Choroid plexus epithelial cell (primary cell): Measurements from ENCODE around the gene DPY30.
A peak's percentile ranks its signal among the peaks of the same experiment; 100 is the strongest.

Experiments used
- DNase-seq: peaks from one replicate; pipeline ENCODE4 v3.0.0-alpha.2; 2010; ENCODE audit warnings: low read depth
- H3K4me3 ChIP-seq: 2 replicates; pipeline ENCODE4 v1.5.1; 2011; ENCODE audit warnings: low read depth, mild to moderate bottlenecking, control low read depth, low read length, moderate library complexity
- TF ChIP-seq, protein P1 (sequence below): conservative IDR thresholded peaks from 2 replicates; pipeline ENCODE4 v1.5.1; 2011; ENCODE audit warnings: low read depth, mild to moderate bottlenecking, control low read depth, inconsistent platforms, low read length, moderate library complexity

Gene DPY30

DNA sequence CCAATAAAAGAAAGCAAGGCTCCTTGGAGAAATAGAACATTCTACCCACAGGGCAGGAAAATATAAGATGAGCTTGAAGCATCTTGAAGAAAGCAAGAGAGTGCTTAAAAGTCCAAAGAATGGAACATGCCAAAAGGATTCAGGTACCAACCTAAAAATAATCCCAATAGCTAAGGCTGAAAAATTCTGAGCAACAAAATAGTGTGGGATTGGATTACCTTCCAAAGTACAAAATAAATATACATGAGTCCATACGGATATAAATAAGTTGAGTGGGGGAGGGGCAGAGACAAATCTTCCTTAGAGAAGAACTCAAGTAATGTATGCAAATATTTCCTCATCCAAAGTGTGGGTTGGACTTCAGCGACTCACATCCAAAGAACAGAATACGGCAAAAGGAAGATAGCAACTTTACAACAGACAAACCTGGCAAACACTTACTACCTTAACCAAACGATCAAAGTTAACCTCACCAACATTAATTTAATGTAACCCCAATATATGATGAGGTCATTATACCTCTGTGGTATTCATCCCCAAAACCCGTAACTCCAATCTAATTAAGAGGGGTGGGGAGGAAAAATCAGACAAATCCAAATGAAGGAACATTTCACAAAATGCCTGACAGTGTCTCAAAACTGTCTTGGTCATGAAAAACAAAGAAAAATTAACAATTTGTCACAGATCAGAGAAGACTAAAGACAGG, 55.7 kb downstream of the DPY30 start:
- DNase-seq: peak; percentile 19
- TF ChIP-seq, protein P1, sequence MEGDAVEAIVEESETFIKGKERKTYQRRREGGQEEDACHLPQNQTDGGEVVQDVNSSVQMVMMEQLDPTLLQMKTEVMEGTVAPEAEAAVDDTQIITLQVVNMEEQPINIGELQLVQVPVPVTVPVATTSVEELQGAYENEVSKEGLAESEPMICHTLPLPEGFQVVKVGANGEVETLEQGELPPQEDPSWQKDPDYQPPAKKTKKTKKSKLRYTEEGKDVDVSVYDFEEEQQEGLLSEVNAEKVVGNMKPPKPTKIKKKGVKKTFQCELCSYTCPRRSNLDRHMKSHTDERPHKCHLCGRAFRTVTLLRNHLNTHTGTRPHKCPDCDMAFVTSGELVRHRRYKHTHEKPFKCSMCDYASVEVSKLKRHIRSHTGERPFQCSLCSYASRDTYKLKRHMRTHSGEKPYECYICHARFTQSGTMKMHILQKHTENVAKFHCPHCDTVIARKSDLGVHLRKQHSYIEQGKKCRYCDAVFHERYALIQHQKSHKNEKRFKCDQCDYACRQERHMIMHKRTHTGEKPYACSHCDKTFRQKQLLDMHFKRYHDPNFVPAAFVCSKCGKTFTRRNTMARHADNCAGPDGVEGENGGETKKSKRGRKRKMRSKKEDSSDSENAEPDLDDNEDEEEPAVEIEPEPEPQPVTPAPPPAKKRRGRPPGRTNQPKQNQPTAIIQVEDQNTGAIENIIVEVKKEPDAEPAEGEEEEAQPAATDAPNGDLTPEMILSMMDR: no peak
- no peak overlapping the region for H3K4me3 ChIP-seq

DNA sequence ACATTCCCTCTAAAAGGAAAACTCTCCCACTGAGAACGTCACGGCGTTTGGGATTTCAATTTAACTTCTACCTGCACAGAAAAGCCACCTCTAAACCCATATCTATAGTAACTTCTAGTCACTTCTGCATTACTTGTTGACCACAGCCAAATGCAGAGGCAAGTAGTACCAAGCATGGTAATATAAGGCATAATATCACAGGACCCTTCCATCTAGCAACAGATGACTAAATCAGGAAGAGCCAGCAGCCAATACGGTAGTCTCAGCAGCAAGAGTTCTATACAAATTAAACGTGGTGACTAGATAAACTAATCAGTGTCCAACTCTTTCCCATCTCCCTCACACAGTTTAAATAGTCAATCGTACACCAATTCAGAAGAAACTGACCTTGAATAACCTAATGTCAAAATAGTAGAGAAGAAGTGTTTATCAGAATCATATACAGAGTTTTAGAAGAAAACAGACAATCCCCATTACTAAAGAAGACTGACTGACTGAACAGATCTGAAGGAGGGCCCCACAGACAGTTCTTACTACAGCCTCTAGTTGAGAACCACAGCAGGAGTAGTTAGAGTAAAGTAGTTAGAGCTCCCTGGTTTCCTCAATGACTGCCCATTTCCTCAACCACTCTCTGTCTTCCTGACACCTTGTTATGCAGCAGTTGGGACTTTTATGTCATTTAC, 58.8 kb downstream of the DPY30 start:
- TF ChIP-seq, protein P1: peak; percentile 11
- DNase-seq: peak; percentile 76
- no peak overlapping the region for H3K4me3 ChIP-seq

DNA sequence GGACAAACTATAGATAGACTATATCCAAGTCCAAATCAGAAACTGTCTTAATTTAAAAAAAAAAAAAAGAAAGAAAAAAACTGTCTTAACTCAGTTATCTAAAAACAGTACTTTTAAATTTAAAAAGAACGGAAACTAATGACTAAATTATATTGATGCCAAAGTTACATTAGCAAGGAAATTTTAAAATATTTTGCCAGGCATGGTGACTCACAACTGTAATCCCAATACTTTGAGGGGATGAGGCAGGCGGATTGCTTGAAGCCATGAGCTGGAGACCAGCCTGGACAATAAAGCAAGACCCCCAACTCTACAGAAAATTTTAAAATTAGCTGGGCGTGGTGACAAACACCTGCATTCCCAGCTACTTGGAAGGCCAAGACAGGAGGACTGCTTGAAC, 59.6 kb downstream of the DPY30 start:
- no peak overlapping the region for H3K4me3 ChIP-seq
- TF ChIP-seq, protein P1: no peak
- no peak for DNase-seq

DNA sequence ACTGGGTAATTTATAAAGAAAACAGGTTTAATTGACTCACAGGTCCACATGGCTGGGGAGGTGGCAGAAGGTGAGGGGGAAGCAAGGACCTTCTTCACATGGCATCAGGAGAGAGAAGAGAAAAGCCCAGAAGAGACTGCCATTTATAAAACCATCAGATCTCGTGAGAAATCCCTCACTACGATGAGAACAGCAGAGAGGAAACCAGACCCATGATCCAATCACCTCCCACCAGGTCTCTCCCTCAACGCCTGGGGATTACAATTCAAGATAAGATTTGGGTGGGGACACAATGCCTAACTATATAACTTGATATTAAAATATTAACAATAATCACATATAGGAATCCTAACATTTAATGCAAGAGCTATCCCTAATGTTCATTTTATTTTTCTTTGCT, 60.6 kb downstream of the DPY30 start:
- H3K4me3 ChIP-seq: no peak overlapping the region
- no peak for DNase-seq
- TF ChIP-seq, protein P1: no peak

DNA sequence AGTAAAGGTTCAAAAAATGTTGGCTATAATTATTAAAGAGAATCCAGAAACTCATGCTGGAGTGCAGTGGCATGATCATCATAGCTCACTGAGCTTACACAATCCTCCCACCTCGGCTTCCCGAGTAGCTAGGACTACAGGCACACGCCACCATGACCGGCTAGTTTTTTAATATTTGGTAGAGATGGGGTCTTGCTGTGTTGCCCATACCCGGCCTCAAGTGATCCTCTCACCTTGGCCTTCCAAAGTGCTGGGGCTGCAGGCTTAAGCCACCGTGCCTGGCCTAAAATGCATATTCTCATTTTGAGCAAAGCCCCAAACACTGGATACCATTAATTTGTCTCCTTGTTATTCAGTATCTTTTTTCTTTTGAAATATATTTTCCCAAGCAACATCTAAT, 61.2 kb downstream of the DPY30 start:
- DNase-seq: no peak
- TF ChIP-seq, protein P1: no peak
- no peak overlapping the region for H3K4me3 ChIP-seq
